Fibroblast of lung (primary cell): Measurements from ENCODE around the gene CABCOCO1. TPM values are rescaled to one million over a fixed set of nuclear protein-coding genes. Genes with fewer than 3 reads are reported as not detected.

ENCODE experiments used
- DNase-seq, 2 donors: peaks; one replicate each; pipeline versions ENCODE4 v3.0.0 to v3.0.0-alpha.2; 2010; ENCODE audit warnings: low read depth in 2 of 2
- H2AFZ ChIP-seq: 2 replicates; pipeline ENCODE4 v1.5.1; 2012; ENCODE audit warnings: low read length, control low read depth, inconsistent platforms
- H3K27ac ChIP-seq: 2 replicates; pipeline ENCODE4 v1.5.1; 2011; ENCODE audit warnings: low read length, control low read depth; ENCODE audit not compliant: insufficient read depth
- H3K27me3 ChIP-seq: 2 replicates; pipeline ENCODE4 v1.5.1; 2011; ENCODE audit warnings: mild to moderate bottlenecking, low read length; ENCODE audit not compliant: control insufficient read depth, insufficient read depth
- H3K36me3 ChIP-seq: 2 replicates; pipeline ENCODE4 v1.5.1; 2011; ENCODE audit warnings: low read length; ENCODE audit not compliant: control insufficient read depth, insufficient read depth
- H3K4me1 ChIP-seq: 2 replicates; pipeline ENCODE4 v1.5.1; 2011; ENCODE audit warnings: low read length; ENCODE audit not compliant: control insufficient read depth, insufficient read depth; ENCODE audit errors: extremely low read depth
- H3K4me2 ChIP-seq: 2 replicates; pipeline ENCODE4 v1.5.1; 2011; ENCODE audit warnings: low read length, control low read depth; ENCODE audit not compliant: insufficient read depth; ENCODE audit errors: extremely low read depth
- H3K4me3 ChIP-seq, 4 experiments: fragments of 200-600 bp in 1 of 4; sonication (generic) in 1 of 4; replicated peaks in 1 of 4; 2 replicates each; pipeline ENCODE4 v1.5.1; 2011 to 2016; ENCODE audit warnings: low read length in 4 of 4, low read depth in 3 of 4, mild to moderate bottlenecking in 3 of 4, control low read depth in 2 of 4, inconsistent platforms in 1 of 4, mixed read lengths in 1 of 4; ENCODE audit not compliant: insufficient read depth in 1 of 4; ENCODE audit errors: control extremely low read depth in 1 of 4
- H3K79me2 ChIP-seq: 2 replicates; pipeline ENCODE4 v1.5.1; 2012; ENCODE audit warnings: mild to moderate bottlenecking, low read length, inconsistent platforms; ENCODE audit not compliant: control insufficient read depth, insufficient read depth
- H3K9ac ChIP-seq: 2 replicates; pipeline ENCODE4 v1.5.1; 2011; ENCODE audit warnings: mild to moderate bottlenecking, low read length, control low read depth; ENCODE audit not compliant: insufficient read depth
- H3K9me3 ChIP-seq: 2 replicates; pipeline ENCODE4 v1.5.1; 2012; ENCODE audit warnings: low read depth, low read length; ENCODE audit not compliant: control insufficient read depth, insufficient read depth
- H4K20me1 ChIP-seq: 2 replicates; pipeline ENCODE4 v1.5.1; 2011; ENCODE audit warnings: low read length; ENCODE audit not compliant: control insufficient read depth, insufficient read depth; ENCODE audit errors: extremely low read depth
- CTCF ChIP-seq, 2 donors: IDR thresholded peaks in 1 of 2; conservative IDR thresholded peaks in 1 of 2; 1 replicate in 1 of 2; 2 replicates in 1 of 2; pipeline ENCODE4 v1.5.1; 2011 to 2012; ENCODE audit warnings: low read length in 2 of 2, control low read depth in 1 of 2, inconsistent platforms in 1 of 2, low read depth in 1 of 2, mild to moderate bottlenecking in 1 of 2
- EZH2 ChIP-seq: IDR thresholded peaks from 2 replicates; pipeline ENCODE4 v1.5.1; 2012; ENCODE audit warnings: low read length, control low read depth, mild to moderate bottlenecking; ENCODE audit errors: missing control alignments
- polyA plus RNA-seq, 2 donors: library from polyadenylated mRNA; depleted of rRNA in 1 of 2; stranded (reverse) in 1 of 2; unstranded in 1 of 2; fragments of >200 nt; gene quantifications; 2 replicates each; pipeline ENCODE4 v1.2.1, GENCODE V29; 2011 to 2012; ENCODE audit warnings: missing spikeins in 1 of 2
- total RNA-seq: library from RNA; depleted of rRNA; stranded (reverse); fragments of >200 nt; gene quantifications from 2 replicates; pipeline ENCODE4 v1.2.1, GENCODE V29; 2014

CABCOCO1 gene
- total and polyA plus RNA-seq, 2 donors (not counting 1 experiment from before 2014, with no cell fraction given), result 0.83 to 1.6 TPM

- no peak overlapping the region for H3K27ac ChIP-seq
- no peaks in the 10 kb centered on the region for H3K9me3 ChIP-seq
- H3K4me2 ChIP-seq, result peak overlapping the region; percentile 2
- DNase-seq, result peak; percentile 70 to 75
- H4K20me1 ChIP-seq, result no peaks in the 10 kb centered on the region
- H3K79me2 ChIP-seq, result no peaks in the 10 kb centered on the region
- TF ChIP-seq EZH2, result no peak
- no peak for TF ChIP-seq CTCF (conservative IDR thresholded peaks at IDR 0.05 in 1 of 2, IDR thresholded peaks at IDR 0.05 in 1 of 2; ENCODE audit: low read depth in 1 of 2, low read length in 2 of 2)
- H3K36me3 ChIP-seq, result no peaks in the 10 kb centered on the region
- H3K4me1 ChIP-seq, result peaks cover 20% of the 10 kb centered on the region
- H3K9ac ChIP-seq, result no peak overlapping the region
- no peaks in the 10 kb centered on the region for H3K27me3 ChIP-seq
- no peak overlapping the region for H3K4me3 ChIP-seq
- H2AFZ ChIP-seq, result no peak overlapping the region
Measured at GRCh38 chr10:61633665-61634064, 29.1 kb upstream of the CABCOCO1 start.

GRCh38 chr10:61634746-61635145 is 28.0 kb upstream of the CABCOCO1 start:
- Histone ChIP-seq H3K27me3 (no peaks in the 10 kb centered on the region), H2AFZ (no peak overlapping the region), H3K4me1 (peaks cover 14% of the 10 kb centered on the region), H3K9ac (no peak overlapping the region), H3K4me2 (no peak overlapping the region), H4K20me1 (no peaks in the 10 kb centered on the region), H3K27ac (no peak overlapping the region), H3K9me3 (no peaks in the 10 kb centered on the region), H3K79me2 (no peaks in the 10 kb centered on the region), H3K4me3 (no peak overlapping the region), H3K36me3 (no peaks in the 10 kb centered on the region)
- DNase-seq, result peak; percentile 35 to 77
- no peak for TF ChIP-seq CTCF (conservative IDR thresholded peaks at IDR 0.05 in 1 of 2, IDR thresholded peaks at IDR 0.05 in 1 of 2; ENCODE audit: low read depth in 1 of 2, low read length in 2 of 2)
- no peak for TF ChIP-seq EZH2

GRCh38 chr10:61635471-61635870 is 27.3 kb upstream of the CABCOCO1 start:
- Histone ChIP-seq H3K79me2 (no peaks in the 10 kb centered on the region), H3K27me3 (no peaks in the 10 kb centered on the region), H3K36me3 (no peaks in the 10 kb centered on the region), H3K9me3 (no peaks in the 10 kb centered on the region), H3K27ac (no peak overlapping the region), H2AFZ (no peak overlapping the region), H3K4me2 (no peak overlapping the region), H4K20me1 (no peaks in the 10 kb centered on the region), H3K4me1 (peaks cover 14% of the 10 kb centered on the region), H3K4me3 (no peak overlapping the region), H3K9ac (no peak overlapping the region)
- TF ChIP-seq EZH2 (no peak), CTCF (conservative IDR thresholded peaks at IDR 0.05 in 1 of 2, IDR thresholded peaks at IDR 0.05 in 1 of 2; ENCODE audit: low read depth in 1 of 2, low read length in 2 of 2) (no peak)
- DNase-seq, result peak in 1 of 2 donors; percentile 58
